ENCODE data around the gene CXXC5. TPM values are rescaled to one million over a fixed set of nuclear protein-coding genes. Genes with fewer than 3 reads are reported as not detected.
A peak's percentile ranks its signal among the peaks of the same experiment; 100 is the strongest.

Gene CXXC5
- total RNA-seq, 1 donor from 2014 or later, result 167 TPM

GRCh38 chr5:139707445-139708003 is 59.4 kb downstream of the CXXC5 start:
- Histone ChIP-seq H3K27me3 (ENCODE audit: control insufficient read depth, insufficient read depth, low read length) (no peaks in the 10 kb centered on the region), H3K36me3 (ENCODE audit: control insufficient read depth, insufficient read depth, low read length) (no peaks in the 10 kb centered on the region), H3K4me3 (ENCODE audit: low read depth, low read length) (no peak overlapping the region)
- no peak for DNase-seq (ENCODE audit: low read depth)
- TF ChIP-seq CTCF (IDR thresholded peaks at IDR 0.05; ENCODE audit: insufficient read depth, low read length, poor library complexity, severe bottlenecking), result no peak

GRCh38 chr5:139708434-139708861 is 60.3 kb downstream of the CXXC5 start:
- TF ChIP-seq CTCF (IDR thresholded peaks at IDR 0.05; ENCODE audit: insufficient read depth, low read length, poor library complexity, severe bottlenecking), result no peak
- no peaks in the 10 kb centered on the region for H3K27me3 ChIP-seq (ENCODE audit: control insufficient read depth, insufficient read depth, low read length)
- no peak for DNase-seq (ENCODE audit: low read depth)

GRCh38 chr5:139708877-139709581 is 60.9 kb downstream of the CXXC5 start:
- peak; percentile 77 for DNase-seq (ENCODE audit: low read depth)
- Histone ChIP-seq H3K4me3 (ENCODE audit: low read depth, low read length) (peak overlapping the region; percentile 17), H3K27me3 (ENCODE audit: control insufficient read depth, insufficient read depth, low read length) (no peaks in the 10 kb centered on the region), H3K36me3 (ENCODE audit: control insufficient read depth, insufficient read depth, low read length) (no peaks in the 10 kb centered on the region)
- TF ChIP-seq CTCF (IDR thresholded peaks at IDR 0.05; ENCODE audit: insufficient read depth, low read length, poor library complexity, severe bottlenecking), result no peak

More at GRCh38 chr5:139708434-139708861, 60.3 kb downstream of the CXXC5 start:
- H3K4me3 ChIP-seq (ENCODE audit: low read depth, low read length), result no peak overlapping the region
- H3K36me3 ChIP-seq (ENCODE audit: control insufficient read depth, insufficient read depth, low read length), result no peaks in the 10 kb centered on the region

GRCh38 chr5:139709582-139710318 is 61.6 kb downstream of the CXXC5 start:
- Histone ChIP-seq H3K36me3 (ENCODE audit: control insufficient read depth, insufficient read depth, low read length) (no peaks in the 10 kb centered on the region), H3K27me3 (ENCODE audit: control insufficient read depth, insufficient read depth, low read length) (no peaks in the 10 kb centered on the region), H3K4me3 (ENCODE audit: low read depth, low read length) (peak overlapping the region; percentile 17)
- TF ChIP-seq CTCF (IDR thresholded peaks at IDR 0.05; ENCODE audit: insufficient read depth, low read length, poor library complexity, severe bottlenecking), result no peak
- DNase-seq (ENCODE audit: low read depth), result no peak

- no peak for TF ChIP-seq CTCF (IDR thresholded peaks at IDR 0.05; ENCODE audit: insufficient read depth, low read length, poor library complexity, severe bottlenecking)
- Histone ChIP-seq H3K4me3 (ENCODE audit: low read depth, low read length) (peak overlapping the region; percentile 35), H3K36me3 (ENCODE audit: control insufficient read depth, insufficient read depth, low read length) (no peaks in the 10 kb centered on the region), H3K27me3 (ENCODE audit: control insufficient read depth, insufficient read depth, low read length) (no peaks in the 10 kb centered on the region)
- no peak for DNase-seq (ENCODE audit: low read depth)
These were observed 62.3 kb downstream of the CXXC5 start for GRCh38 chr5:139710319-139711066.

Measured in kidney epithelial cell (primary cell).